ENCODE measurements around the gene SETSIP. TPM values are rescaled to one million over a fixed set of nuclear protein-coding genes. Genes with fewer than 3 reads are reported as not detected.

SETSIP gene
- total and polyA plus RNA-seq, 3 donors from 2014 or later, result not detected

- 69 to 80% methylated on average over 5 of the region's 5 CpGs for WGBS, 2 donors
- intact Hi-C loops (cut with DNase I; ENCODE audit: low total_unique reads), result no loop called here
- no peak for TF ChIP-seq CTCF (IDR thresholded peaks at IDR 0.05)
- no peak for TF ChIP-seq POLR2A (IDR thresholded peaks at IDR 0.05)
- Histone ChIP-seq H3K4me3 (no peak overlapping the region), H3K9me3 (no peaks in the 10 kb centered on the region), H3K36me3 (ENCODE audit: low read depth, missing control alignments) (no peaks in the 10 kb centered on the region), H3K27ac (no peak overlapping the region), H3K4me1 (no peaks in the 10 kb centered on the region), H3K27me3 (no peaks in the 10 kb centered on the region)
- no peak for DNase-seq
Measured at GRCh38 chr1:92091625-92092024, 16.4 kb upstream of the SETSIP start.

- no peak overlapping the region for H3K27ac ChIP-seq
- intact Hi-C loops (cut with DNase I; ENCODE audit: low total_unique reads), result no loop called here
- TF ChIP-seq POLR2A (IDR thresholded peaks at IDR 0.05) (no peak), CTCF (IDR thresholded peaks at IDR 0.05) (no peak)
- DNase-seq, result no peak
- no peaks in the 10 kb centered on the region for H3K4me1 ChIP-seq
- no peaks in the 10 kb centered on the region for H3K36me3 ChIP-seq (ENCODE audit: low read depth, missing control alignments)
- no peaks in the 10 kb centered on the region for H3K27me3 ChIP-seq
- 46 to 74% methylated on average over 1 of the region's 1 CpG for WGBS, 2 donors
- no peaks in the 10 kb centered on the region for H3K9me3 ChIP-seq
- H3K4me3 ChIP-seq, result no peak overlapping the region
Measured at GRCh38 chr1:92087542-92087941, 12.3 kb upstream of the SETSIP start.

- Histone ChIP-seq H3K4me3 (no peak overlapping the region), H3K9me3 (no peaks in the 10 kb centered on the region), H3K27me3 (no peaks in the 10 kb centered on the region), H3K36me3 (ENCODE audit: low read depth, missing control alignments) (no peaks in the 10 kb centered on the region), H3K4me1 (no peaks in the 10 kb centered on the region), H3K27ac (no peak overlapping the region)
- intact Hi-C loops (cut with DNase I; ENCODE audit: low total_unique reads), result no loop called here
- DNase-seq, result no peak
- 95 to 100% methylated on average over 4 of the region's 4 CpGs for WGBS, 2 donors
- TF ChIP-seq POLR2A (IDR thresholded peaks at IDR 0.05), result no peak
- no peak for TF ChIP-seq CTCF (IDR thresholded peaks at IDR 0.05)
Measured at GRCh38 chr1:92085727-92086126, 10.5 kb upstream of the SETSIP start.

- Histone ChIP-seq H3K9me3 (no peaks in the 10 kb centered on the region), H3K4me1 (no peaks in the 10 kb centered on the region), H3K36me3 (ENCODE audit: low read depth, missing control alignments) (no peaks in the 10 kb centered on the region), H3K27ac (no peak overlapping the region), H3K4me3 (no peak overlapping the region), H3K27me3 (no peaks in the 10 kb centered on the region)
- 95 to 96% methylated on average over 1 of the region's 1 CpG for WGBS, 2 donors
- DNase-seq, result no peak
- TF ChIP-seq POLR2A (IDR thresholded peaks at IDR 0.05) (no peak), CTCF (IDR thresholded peaks at IDR 0.05) (no peak)
- intact Hi-C loops (cut with DNase I; ENCODE audit: low total_unique reads), result no loop called here
Measured at GRCh38 chr1:92084651-92085050, 9.4 kb upstream of the SETSIP start.

- Histone ChIP-seq H3K4me3 (peak overlapping the region; percentile 71 to 93), H3K4me1 (no peaks in the 10 kb centered on the region), H3K27ac (peak overlapping the region; percentile 68 to 83), H3K9me3 (no peaks in the 10 kb centered on the region), H3K36me3 (ENCODE audit: low read depth, missing control alignments) (no peaks in the 10 kb centered on the region), H3K27me3 (no peaks in the 10 kb centered on the region)
- 24 to 29% methylated on average over 4 of the region's 4 CpGs for WGBS, 2 donors
- intact Hi-C loops (cut with DNase I; ENCODE audit: low total_unique reads), result no loop called here
- no peak for TF ChIP-seq CTCF (IDR thresholded peaks at IDR 0.05)
- no peak for TF ChIP-seq POLR2A (IDR thresholded peaks at IDR 0.05)
- DNase-seq, result no peak
Measured at GRCh38 chr1:92081031-92081430, 5.8 kb upstream of the SETSIP start.

Data from testis (tissue), 3 donors.